ENCODE measurements around the gene SORL1.
"Not testable (repeated sequence)": the region's sequence is repeated elsewhere in the genome, so short reads cannot be mapped to it uniquely, and the experiment has no call there.

SORL1 gene

DNA sequence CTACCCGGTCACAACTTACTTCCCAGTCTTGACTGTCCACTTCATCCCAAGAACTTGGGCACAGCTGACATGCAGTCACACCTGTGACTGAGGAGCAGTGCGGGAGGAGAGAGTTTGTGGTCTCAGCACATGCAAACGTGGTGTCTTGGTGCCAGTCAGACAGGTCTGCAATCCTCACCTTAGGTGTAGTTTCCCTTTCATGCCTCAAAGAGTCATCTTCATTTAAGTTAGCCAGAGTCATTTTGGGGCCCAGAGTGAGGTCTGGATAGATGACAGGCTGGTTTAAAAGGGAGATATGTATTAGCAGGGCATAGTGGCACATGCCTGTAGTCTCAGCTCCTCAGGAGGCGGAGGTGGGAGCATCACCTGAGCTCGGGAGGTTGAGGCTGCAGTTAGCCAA is 109.1 kb downstream of the SORL1 start:
- no peak for DNase-seq (ENCODE audit: low read depth in 1 of 2, low spot score in 1 of 2)

DNA sequence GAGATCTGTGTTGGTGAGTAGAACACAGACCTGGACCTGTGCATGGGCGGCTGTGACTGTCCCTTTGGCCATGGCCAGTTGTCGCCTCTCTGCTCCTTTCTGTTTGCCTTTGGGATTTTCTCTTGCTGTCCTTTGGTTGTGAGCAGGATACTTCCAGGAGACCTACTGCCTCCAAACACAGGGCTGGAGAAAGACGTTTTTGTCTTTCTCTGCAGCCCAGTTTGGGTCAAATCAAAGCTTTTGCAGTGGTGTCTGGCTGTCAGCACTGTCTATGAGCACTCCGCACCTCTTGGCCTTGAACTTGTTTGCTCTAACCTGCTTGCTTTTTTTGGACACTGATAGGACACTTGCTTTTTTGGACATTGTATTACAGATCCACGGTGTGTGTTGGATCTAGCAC is 109.6 kb downstream of the SORL1 start:
- DNase-seq (ENCODE audit: low read depth in 1 of 2, low spot score in 1 of 2), result no peak

DNA sequence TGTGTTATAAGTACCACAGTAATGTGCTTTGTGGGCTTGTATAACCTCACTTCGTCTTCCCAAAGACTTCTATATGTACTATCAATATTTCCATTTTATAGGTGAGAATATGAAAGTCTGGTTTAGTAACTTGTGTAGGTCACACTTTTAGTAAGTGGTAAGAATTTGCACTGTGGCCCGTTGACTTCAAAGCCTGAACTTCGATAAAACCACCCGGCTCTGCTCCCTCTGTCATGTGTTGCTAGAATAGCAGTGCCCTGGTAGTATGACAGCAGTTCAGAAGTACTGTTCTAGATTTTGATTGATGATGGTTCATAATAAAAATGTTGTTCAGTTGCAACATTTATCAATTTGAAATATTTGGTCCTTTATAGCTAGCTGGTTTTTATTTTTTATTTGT is 110.9 kb downstream of the SORL1 start:
- DNase-seq (ENCODE audit: low read depth in 1 of 2, low spot score in 1 of 2), result peak in 1 of 2 donors; percentile 30

DNA sequence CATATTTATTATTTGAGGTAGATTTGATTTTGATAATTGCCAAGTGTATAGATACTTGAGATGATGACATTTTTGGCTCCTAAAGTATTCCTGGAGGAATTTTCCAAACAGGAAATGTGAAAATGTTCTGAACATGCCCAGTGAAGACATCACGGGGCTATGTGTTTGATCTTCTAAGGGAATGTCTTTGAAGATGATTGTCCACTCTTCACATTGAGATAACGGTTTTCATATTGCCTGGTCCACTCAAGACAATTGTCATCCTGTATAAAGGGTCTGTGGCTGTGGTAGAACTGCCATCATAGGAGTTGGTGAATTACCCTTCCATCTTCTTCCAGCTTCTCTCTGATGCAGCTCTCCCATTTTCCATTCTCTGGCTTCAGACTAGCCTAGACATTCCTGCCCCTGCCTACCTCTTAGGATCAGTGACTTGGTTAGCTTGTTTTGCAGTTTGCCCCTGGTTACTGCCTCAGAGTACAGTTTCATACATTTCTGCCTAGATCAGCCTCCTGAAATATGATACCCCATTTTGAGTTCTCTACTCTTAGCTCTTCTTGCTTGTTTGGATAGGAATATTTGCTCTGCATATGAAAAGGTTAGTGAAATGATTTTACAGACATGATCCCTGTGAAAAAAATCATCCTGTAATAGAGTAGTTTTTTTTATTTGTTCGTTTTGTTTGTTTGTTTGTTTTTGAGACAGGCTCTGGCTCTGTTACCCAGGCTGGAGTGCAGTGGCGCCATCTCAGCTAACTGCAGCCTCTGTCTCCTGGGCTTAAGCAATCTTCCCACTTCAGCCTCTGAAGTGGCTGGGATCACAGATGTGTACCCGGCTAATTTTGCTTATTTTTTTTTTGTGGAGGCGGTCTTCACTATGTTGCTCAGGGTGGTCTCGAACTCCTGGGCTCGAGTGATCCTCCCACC is 112.0 kb downstream of the SORL1 start:
- no peak for DNase-seq (ENCODE audit: low read depth in 1 of 2, low spot score in 1 of 2)

DNA sequence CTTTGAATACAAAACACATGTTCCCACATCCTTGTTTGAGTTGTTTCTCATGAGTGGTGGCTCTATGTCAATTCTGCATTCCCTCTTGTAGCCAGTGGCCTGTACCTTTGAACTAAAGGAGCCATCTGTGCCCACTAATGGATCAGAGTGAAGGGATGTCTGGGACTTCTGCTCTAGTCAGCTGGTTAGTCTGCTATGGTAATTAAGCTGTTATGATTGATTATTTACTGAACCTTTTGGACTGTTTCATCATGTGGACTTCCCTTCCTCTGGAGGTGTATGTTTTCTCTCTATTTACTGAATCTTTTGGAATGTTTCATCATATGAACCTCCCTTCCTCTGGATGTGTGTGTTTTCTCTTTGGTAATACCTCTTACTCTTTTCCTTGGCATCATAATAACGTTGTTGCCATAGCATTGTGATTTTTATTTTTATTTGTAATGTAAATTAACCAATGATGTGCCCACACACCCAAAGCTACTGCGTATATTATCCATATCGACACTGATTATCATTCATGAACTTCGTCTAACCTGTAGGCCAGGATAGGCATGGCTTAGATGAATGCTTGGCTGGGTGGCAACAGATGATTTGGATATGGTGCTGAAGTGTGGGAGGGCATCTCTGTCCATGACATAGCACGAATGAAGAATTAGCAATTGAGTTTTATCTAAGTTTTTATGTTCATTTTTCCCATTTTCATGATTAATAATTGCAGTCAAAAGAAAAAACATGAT is 113.0 kb downstream of the SORL1 start:
- DNase-seq (ENCODE audit: low read depth in 1 of 2, low spot score in 1 of 2), result no peak

DNA sequence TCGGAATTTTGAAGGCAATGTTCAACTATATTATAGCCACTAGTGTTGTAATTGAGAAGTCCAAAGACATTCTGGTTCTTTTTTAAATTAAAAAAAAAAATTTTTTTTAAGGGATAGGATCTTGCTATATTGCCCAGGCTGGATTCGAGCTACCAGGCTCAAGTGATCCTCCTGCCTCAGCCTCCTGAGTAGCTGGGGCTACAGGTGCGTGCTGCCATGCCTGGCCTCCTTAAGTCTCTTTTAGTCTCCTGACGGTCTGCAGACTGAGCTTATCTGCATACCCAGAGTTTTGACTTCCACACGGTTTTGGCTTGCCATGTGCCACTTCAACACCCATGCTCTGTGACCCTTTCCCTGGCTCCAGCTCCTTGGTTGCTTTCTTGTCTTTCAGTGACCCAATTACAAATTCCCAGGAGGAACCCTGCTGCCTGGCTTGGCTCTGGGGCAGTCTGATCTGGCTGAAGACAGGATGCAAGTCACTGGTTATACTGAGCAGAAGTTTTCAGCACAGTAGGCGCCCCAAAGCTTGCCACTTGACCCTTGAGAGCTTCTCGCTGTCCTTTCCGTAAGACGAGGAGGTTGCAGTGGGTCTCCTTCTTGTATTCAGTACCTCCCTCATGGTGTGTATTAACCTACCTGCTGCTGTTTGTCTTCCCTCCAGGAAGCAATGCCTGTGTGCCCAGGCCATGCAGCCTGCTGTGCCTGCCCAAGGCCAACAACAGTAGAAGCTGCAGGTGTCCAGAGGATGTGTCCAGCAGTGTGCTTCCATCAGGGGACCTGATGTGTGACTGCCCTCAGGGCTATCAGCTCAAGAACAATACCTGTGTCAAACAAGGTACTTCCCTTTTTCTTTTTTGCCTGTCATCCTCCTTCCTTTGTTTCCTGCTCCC is 114.4 kb downstream of the SORL1 start:
- no peak for DNase-seq (ENCODE audit: low read depth in 1 of 2, low spot score in 1 of 2)

DNA sequence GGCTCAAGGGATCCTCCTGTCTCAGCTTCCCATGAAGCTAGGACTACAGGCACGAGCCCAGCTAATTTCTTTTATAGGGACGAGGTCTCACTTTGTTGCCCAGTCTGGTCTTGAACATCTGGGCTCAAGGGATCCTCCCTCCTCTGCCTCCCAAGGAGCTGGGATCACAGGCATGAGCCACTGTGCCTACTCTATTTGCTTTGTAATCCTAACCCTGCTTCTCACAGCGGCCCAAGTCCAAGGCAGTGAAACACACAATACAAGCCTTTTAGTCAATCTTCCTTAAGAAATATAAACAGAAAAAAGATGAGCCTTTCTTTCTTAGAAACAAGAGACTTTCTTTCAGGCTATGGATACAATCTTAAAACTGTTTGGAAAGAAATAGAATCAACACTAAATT is 115.9 kb downstream of the SORL1 start:
- DNase-seq (ENCODE audit: low read depth in 1 of 2, low spot score in 1 of 2), result no peak

DNA sequence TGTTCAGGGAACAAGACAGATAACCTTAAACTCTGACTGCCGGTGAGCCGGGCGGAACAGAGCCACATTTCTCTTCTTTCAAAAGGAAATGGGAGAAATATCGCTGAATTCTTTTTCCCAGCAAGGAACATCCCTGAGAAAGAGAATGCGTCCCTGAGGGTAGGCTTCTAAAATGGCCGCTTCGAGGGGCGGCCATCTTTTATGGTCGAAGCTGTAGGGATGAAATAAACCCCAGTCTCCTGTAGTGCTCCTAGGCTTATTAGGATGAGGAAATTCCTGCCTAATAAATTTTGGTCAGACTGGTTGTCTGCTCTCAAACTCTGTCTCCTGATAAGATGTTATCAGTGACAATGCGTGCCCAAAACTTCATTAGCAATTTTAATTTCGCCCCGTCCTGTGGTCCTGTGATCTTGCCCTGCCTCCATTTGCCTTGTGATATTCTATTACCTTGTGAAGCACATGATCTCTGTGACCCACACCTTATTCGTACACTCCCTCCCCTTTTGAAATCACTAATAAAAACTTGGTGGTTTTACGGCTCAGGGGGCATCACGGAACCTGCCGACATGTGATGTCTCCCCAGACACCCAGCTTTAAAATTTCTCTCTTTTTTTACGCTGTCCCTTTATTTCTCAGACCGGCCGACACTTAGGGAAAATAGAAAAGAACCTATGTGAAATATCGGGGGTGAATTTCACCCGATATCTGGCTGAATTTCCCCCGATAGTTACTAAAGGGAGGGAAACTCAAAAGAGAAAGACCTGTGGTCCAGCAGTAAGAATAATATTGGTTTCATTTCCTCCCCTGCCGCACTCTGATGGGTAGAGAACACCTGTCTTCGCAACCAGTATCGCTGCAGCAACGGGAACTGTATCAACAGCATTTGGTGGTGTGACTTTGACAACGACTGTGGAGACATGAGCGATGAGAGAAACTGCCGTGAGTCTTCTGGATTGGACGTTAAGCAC is 117.5 kb downstream of the SORL1 start:
- not testable (repeated sequence) for DNase-seq (ENCODE audit: low read depth in 1 of 2, low spot score in 1 of 2)

DNA sequence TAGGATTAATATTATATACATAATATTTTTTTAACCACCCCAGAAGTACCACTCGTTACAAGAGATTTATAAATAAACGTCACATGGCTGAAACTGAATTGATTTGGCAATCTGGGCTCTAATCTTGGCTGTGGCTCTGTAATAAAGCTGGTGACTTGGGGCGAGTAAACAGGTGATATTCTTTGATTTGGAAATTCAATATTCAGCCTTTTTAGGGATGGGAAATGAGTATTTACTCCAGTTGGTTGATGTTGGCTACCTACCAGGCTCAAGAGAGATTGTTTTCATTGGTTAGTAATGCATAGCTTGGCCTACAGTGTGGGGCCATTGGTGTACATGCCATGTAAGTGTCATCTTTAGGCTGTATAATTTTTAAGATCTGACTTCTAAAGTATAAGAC is 118.3 kb downstream of the SORL1 start:
- DNase-seq (ENCODE audit: low read depth in 1 of 2, low spot score in 1 of 2), result no peak

DNA sequence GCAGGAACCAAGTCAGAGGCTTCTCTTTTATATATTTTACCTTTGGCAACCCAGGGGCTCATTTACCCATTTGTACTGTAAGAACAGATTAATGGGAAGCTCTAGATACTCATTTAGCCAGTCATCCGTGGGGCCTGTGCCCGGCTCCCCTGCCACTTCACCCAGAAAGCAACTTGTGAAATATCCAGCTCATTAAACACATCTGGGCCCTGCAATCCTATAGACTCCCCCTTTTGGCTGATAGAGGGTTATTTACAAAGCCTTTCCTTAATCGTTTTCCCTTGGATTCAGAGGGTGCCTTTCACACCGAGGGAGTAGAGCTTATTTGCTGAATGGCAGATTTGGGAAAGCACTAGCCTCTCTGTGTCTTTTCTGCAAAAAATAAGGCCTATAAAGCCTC is 119.4 kb downstream of the SORL1 start:
- no peak for DNase-seq (ENCODE audit: low read depth in 1 of 2, low spot score in 1 of 2)

DNA sequence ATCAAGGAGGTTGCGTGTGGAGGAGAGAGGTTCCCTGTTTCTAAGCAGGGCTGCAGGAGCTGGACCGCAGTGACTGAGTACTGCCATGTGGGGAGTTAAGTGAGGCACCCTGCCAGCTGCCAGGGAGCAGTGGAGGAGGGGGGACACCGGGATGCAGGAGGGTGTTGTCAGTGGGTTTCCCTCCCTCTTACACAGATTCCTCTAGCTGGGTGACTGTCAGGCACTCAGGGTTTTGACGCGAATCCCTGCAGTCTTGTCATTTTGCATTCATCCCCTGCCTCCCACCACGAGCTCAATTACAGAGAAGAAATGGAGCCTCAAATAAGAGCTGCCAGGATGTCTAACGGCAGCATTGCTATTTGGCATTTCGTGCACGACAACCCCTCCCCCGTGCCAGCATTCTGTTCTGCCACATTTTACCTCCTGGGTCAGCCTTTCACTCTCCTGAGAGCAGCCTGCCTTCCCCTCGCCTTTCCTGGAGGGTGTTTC is 120.5 kb downstream of the SORL1 start:
- no peak for DNase-seq (ENCODE audit: low read depth in 1 of 2, low spot score in 1 of 2)

DNA sequence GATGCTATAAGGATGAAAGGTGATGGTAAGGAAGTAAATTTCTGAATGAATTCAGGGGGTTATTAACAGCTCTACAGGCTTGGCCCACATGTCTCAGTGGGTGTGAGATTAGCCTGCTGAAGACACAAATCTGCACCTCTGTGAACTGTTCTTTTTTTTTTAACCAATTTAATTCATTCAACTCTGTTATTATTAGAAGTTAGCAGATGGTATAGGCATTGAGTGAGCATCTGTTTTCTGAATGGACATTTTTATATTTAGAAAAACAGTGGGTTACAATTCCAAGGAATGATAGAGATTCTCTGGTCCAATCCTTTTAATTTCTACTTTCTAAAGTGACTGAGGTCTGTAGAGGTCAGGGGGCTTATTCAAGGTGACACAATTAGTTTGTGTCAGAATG is 122.7 kb downstream of the SORL1 start:
- no peak for DNase-seq (ENCODE audit: low read depth in 1 of 2, low spot score in 1 of 2)

DNA sequence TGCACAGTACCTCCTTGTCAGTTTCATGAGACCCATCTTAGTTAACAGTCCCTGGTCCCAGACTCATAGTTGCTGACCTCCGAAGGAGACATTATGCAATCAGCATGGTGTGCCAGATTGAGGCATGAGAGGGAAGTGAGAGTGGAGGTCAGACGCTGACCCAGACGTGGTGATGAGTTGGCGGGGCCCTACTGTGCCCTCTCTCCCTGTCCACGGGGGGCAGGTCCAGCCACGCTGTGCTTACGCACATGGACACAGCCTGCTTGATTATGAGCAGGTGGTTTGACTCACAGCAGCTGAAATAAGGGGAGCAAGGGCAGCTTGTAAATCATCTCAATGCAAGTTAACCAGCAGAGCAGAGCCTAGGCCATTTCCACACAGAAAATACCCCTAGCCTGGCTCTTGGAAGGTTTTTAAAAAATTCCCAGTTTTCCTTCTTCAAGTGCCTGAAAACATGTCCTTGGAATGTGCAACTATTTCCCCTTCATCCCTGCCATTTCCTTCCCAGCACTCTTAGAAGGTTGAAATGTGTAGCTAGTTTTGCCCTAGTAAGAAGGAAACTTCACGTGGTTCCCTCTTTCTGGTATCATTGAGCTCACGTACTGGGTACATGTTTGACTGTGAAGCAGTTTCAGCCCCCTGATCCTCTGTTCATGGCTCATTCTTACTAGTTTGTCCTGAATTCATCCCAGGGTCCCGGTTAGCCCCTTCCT is 123.3 kb downstream of the SORL1 start:
- no peak for DNase-seq (ENCODE audit: low read depth in 1 of 2, low spot score in 1 of 2)

DNA sequence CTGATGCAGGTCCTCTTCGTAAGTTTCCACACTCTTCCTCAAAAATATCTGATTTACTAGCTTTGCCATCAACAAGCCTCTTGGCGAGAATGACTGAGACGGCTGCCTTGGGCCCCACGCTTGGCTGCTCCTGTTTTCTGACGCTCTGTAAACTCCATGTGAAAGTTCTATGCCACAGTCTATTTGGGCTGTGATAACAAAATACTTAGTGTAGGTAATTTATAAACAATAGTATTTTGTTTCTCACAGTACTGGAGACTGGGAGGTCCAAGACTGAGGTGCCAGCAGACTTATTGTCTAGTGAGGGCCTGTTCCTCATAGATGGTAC is 123.8 kb downstream of the SORL1 start:
- no peak for DNase-seq (ENCODE audit: low read depth in 1 of 2, low spot score in 1 of 2)

DNA sequence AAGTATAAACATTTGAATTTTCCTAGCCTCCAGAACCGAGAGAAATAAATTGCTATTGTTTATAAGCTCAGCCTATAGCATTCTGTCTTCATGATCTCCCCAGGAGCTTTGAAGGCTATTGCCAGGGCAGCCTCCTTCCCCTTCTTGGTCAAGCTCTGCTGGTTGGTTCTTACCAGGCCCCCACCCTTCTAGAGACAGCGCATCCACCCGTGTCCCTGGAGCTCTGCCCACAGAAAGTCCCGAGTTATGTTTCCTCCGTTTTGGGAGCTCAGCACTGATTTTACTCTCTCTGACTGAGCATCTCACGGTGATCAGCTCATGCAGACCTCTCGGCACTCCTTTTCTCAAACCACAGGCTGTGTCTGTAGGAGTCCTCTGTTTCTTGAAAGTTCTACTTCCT is 124.4 kb downstream of the SORL1 start:
- DNase-seq (ENCODE audit: low read depth in 1 of 2, low spot score in 1 of 2), result no peak

DNA sequence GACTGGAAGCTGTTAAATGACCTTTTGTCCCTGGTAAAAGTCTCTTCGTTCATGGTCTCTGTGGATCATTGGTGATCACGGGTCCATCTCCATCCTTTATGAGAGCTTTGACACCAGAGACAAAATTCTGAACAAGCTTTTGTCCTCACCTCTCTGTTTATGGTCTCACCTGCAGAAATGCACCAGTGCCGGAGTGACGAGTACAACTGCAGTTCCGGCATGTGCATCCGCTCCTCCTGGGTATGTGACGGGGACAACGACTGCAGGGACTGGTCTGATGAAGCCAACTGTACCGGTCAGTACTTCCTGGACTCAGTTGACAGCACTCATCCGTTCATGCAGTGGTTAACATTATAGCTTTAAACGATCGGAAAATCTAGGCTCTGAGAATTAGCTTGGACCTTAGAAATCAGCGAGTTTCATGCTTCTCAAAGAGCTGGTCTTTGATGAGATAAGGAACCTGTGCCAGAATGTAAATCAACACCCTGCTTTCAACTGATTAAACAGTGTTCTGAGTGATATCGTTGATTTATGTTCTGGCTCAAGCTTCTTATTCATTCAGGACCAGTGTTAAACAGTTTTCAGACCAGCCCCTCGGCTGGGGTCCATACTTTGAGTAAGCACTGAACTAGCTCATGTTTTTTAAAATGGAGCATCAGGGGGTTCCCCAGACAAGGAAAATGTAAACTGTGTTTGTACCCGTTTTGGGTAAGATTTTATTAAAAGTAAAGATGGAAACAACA is 125.2 kb downstream of the SORL1 start:
- no peak for DNase-seq (ENCODE audit: low read depth in 1 of 2, low spot score in 1 of 2)

DNA sequence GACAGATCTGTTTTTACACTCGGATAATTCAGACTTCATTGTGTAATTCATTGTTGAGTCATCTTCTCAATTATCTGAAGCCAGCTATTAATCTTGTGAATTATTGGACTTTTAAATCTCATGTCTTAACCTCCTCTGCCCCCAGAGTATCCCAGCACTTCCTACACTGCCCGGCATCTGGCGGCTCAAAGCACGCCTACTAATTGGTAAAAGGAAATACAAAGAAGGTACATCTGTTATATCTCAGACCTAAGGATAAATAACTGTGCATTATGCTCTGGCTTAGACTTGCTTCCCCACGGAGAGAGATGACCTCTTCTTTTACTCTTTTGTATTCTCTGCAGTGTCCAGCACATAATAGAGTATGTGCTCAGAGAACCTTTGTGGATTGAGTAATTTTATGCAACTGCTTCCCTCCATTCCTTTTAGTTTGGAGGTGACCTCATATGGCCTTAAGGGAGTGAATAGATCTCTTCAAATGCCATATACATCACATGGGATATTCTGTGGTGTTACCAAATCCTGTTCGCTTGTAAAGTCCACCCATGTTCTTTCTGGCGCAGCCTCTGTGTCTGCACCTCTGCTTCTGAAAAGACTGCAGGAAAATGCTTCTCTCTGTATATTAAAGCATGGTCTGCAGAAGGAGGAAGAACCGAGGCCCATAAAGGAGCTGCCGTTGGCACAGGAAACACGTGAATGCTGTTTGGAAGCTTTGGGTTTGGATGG is 126.3 kb downstream of the SORL1 start:
- DNase-seq (ENCODE audit: low read depth in 1 of 2, low spot score in 1 of 2), result no peak

DNA sequence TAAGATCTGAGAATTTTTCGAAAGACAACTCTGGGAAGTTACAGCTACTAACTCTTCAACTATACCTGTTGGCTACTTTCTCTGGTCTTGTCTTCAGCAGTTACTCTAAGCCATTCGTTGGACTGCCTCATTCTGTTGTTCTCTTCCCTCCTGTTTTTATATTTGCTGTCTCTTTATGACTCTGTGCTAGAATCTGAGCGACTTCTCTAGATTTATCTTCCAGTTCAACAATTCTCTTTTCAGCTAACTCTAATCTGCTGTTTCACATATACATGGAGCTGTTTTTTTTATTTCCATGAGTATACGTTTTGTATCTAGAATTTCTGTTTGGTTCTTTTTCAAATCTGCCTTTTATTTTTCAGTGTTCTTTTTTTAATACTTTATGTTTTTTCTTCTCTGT is 128.0 kb downstream of the SORL1 start:
- DNase-seq (ENCODE audit: low read depth in 1 of 2, low spot score in 1 of 2), result no peak
